Left forelimb (tissue), 1 donor: ENCODE measurements around the gene USP24.

Source experiments
- DNase-seq: peaks from one replicate; pipeline ENCODE4 v3.0.0-alpha.2; 2018; ENCODE audit warnings: low spot score

Gene USP24

DNA sequence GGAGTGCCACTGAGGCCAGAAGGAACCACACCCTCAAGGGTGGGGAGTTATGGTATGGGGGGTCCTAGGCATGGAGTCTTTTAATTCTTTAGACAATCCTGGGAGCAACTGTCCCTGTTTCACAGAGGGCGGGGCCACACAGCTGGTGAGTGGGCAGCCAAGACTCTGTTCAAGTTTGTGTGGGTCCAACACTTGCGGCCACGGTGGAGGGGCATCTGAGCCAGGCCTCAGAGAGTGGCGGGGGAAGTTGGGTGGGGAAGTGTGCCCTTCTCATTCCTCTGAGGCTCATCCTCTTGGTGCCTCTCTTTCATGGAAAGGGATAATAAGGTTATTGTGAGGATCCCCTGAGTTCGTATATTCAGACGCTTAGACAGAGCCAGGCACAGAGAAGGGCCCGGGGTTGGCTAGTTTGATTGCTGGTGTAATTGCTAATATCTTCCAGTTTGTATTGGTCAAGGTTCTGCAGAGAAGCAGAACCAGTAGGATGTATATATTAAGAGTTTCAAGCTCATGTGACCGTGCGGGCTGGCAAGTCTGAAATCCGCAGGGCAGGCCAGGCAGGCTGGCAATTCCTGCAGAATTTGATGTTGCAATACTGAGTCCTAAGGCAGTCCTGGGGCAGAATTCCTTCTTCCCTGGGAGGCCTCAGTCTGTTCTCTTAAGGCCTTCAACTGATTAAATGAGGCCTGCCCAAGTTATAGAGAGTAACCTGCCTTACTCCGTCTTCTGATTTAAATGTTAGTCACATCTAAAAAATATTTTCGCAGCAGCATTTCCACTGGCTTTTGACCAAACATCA, 159.9 kb downstream of the USP24 start:
- DNase-seq = no peak

DNA sequence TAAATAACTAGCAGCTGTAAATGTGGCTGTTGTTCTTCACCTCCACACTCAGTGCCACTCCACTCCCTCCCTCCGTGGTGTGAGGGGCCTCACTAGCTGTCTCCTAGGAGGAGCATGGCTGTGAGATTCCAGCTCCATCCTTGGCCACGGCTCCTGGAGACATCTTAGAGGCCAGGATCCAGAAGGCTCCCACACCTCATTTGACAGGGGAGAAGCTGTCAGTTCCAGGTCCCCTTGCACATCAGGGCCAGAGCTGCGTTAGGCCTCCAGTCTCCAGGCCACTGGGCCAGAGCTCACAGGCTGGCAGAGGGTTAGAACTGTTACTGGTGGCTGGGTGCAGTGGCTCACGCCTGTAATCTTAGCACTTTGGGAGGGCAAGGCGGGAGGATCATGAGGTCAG, 160.8 kb downstream of the USP24 start:
- no peak for DNase-seq

DNA sequence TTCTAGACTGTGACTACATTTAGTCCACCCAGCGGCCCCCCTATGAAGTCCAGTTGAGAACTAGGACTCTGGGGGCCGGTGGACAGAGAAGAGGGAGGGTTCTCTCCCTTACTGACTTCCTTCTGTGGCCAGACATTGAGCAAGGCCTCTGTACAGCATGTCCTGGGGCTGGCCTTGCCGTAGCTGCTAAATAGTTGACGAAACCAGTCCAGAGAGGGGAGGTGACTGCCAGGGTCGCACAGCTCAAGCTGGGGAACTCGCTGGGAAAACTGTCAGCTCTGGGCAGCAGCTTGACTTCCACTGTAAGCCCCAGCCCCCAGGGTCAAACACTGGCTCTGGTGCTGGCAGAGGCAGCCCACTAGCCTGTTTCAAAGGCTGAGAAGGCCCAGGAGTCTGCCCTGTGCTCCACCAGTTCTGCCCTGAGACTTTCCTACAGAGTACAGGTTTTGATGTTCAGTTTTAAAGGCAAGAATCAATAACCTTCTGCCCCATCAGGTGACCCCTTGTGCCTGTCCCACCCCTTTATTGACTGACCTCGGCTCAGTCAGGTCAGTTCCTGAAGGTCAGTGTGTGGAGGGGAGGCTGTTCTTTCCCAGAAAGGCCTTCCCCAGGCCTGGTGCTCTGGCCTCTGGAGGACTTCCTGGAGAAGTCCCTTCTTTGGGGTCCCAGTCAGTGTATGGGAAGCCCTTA, 161.8 kb downstream of the USP24 start:
- DNase-seq = no peak

DNA sequence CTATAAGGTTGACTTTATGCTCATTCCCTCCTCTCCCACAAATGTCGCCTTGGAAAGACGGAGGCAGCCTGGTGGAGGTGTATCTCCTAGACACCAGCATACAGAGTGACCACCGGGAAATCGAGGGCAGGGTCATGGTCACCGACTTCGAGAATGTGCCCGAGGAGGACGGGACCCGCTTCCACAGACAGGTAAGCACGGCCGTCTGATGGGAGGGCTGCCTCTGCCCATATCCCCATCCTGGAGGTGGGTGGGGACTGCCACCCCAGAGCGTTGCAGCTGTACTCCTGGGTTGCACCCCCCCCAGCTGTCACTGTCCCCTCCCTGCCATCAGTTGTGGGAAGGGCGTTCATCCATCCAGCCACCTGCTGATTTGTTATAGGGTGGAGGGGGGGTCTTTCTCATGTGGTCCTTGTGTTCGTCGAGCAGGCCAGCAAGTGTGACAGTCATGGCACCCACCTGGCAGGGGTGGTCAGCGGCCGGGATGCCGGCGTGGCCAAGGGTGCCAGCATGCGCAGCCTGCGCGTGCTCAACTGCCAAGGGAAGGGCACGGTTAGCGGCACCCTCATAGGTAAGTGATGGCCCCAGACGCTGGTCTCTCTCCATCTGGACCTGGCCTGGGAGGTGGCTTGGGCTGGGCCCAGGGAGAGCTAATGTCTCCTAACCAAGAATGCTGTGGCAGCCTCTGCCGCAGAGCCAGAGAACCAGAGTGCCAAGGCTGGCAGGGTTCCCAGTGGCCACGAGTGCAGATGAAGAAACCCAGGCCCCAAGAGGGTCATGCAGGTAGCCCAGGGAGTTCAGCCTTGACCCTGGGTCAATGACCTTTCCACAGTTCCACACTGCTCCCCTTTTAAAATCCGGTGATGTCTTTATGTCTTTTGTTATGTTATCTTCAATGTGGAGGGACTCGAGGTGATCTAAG, 162.7 kb downstream of the USP24 start:
- DNase-seq = no peak

DNA sequence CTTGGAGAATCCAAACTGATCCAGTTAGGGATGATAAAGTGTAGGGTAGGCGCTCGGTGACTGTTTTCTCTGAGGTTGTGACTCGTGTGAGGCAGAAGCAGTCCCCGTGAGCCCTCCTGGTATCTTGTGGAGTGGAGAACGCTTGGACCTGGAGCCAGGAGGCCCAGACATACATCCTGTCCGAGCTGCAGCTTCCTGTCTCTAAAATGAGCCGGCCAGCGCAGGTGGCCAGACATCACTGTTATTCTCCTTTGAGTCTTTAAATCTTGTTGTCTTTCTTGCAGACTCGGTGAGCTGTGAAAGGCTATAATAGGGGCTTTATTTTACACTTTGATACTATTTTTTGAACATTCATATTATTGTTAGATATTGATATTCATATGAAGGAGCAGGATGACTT, 163.5 kb downstream of the USP24 start:
- DNase-seq = no peak

DNA sequence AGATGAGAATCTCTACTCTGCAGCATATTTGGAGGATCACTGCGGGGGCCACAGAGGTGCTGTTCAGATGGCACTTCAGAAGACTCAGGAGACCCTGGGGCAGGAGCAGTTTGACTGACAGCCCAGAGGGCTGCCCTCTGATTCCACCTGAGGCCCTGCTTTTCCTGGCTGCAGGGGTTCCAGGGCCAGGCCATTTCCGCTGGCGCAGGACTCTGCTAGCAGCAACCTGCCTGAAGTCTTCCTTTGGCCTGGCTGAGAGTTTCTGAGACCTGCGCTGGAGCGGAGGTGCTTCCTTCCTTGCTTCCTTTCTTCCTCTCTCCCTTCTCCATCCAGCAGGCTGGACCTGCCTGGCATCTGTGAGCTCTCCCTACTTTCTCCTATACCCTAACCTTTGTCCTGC, 164.0 kb downstream of the USP24 start:
- DNase-seq = no peak

DNA sequence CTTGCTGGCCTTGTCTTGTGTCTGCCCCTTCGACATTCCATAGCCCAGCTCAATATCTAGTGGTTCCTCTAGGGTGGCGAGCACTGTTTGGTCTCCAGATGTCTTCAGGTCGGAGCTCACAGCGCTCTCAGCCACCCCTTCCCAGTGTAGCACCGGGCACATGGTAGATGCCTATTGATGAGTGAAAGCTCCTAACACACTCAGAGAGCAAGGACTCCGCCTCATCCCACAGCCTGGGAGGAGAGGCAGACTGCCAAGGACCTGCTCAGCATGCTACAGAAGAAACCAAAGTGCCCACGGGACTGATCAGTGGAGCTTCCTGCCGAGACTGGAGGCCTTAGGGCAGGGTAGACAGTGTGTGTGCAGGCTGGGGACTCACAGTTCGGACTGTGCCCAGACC, 164.9 kb downstream of the USP24 start:
- DNase-seq = no peak

DNA sequence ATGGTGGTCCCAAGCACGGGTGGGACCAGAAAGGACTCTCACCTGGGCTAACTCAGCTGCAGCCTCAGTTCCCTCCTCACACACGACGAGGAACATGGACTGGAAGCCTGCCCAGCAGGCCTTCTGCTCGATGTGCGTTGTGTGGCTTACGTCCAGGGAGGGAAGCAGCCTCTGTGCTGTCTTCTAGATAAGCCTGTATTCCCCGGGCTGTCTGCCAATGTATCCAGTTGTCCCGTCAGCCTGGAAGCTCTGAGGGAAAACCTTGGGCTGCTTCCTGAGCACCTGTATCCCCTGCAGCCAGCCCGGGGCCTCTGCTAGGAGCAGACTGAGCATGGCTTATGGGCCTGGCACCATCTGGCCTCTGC, 165.3 kb downstream of the USP24 start:
- DNase-seq = no peak

DNA sequence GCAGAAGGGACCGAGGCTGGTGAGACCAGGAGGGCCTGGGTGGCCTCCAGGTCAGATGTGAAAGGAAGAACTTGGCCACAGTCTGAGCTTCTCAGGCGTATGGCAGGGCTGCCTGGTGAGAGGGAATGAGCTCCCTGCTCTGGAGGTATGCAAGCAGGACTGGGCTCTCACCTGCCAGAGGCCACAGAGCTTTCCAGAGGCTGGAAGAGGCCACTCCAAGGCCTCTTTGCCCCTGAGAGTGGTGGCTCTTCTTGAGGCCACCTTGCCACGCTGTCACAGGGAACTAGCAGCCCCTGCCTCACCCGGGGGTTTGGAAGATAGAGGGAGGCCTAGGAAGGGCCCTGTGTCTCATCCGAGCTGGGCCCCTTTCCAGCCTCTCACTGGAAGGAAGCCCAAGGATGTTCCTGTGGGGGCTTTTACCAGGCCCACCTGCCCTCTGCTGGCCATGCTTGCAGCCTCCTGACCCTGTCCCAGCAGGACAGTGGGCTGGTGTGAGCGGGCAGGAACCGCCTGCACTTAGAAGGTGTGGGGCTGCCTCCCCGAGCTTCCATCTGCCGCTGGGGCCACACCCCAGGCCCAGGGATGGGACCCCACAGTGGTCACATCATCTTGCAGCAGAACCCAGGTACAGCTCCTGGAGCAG, 165.8 kb downstream of the USP24 start:
- DNase-seq = no peak

DNA sequence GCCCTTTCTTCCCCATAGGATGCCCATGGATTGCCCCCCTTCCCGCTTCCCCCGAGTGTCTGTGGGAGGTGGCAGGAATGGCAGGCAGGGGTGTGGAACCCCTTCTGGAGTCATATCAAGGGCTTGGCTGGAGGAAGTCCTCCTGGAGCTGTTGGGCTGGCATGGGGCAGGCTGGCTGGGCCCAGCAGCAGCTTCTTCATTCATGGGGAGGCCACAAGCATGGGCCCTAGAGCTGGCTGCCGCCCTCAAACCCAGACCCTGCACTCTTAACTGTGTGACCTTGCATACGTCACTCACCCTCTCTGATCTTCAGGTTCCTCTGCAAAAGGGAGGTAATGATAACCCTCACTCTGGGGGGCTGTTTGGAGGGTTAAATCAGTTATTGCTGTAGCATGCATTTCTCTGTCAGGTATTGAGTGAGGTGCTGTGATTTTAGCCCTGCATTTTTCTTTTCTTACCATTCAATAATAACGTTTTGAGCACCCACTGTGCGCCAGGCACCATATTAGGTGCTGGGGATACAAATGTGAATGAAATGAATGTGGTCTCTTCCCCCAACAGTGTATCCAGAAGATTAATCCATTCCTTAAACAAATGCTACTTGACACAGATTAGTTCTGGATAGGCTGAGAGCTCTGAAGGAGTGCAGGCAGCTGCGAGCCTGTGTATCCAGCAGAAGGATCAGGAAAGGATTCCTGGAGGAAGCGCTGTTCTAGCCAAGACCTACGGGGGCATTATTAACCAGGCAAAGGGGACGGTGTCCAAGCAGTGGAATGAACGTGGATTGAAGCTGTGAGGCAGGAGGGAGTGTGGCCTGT, 166.5 kb downstream of the USP24 start:
- DNase-seq = no peak

DNA sequence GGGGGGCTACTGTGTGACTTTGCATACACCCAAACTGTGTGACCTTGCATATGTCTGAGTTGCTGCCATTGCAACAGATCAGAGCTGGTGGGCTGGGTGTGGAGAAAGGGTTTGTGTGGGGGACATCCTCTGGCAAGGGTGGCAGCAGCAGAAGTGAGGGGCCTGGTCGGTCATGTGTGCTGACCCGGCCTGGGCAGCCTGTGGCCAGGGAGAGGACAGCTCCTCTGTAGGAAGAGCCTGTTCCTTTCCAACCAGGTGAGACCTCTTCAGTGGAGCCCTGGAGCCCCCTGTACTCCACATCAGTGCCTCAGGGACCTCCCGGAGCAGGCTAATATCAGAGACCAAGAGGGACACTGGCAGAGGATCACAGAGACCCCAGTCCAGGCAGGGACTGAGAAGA, 167.6 kb downstream of the USP24 start:
- DNase-seq = no peak

DNA sequence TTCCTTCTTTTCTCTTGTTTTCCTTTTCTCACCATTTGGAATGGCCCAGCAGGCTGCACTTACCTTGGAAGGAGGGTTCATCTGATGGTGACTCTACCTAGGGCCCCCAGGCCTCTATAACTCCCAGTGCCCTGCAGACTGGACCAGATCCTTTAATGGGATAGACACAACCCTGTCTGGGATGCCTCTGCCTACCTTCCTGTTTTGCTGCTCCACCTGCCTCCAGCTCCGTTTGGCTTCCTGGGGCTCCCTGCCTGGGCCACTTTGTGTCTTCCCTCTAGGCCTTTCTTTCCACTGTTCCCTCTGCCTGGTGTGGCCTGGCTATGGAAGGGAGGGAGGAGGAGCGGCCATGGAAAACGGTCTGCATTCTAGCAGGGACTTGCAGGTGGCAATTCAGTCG, 168.3 kb downstream of the USP24 start:
- no peak for DNase-seq

DNA sequence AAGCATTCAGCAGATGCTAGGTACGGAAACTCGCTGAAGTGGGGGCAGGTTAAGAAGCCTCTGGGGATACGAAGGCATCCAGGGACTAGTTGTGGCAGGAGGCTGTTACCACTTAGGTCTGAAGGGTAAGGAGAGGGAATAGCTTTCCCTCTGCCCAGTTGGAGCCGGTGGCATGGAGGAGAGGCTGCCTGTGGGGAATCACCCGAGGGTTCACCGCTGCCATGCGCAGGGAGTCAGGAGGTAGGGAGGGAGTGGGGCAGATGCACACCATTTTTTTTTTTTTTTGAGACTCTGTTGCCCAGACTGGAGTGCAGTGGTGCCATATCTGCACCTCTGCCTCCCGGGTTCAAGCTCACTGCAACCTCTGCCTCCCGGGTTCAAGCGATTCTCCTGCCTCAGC, 169.7 kb downstream of the USP24 start:
- DNase-seq = no peak

DNA sequence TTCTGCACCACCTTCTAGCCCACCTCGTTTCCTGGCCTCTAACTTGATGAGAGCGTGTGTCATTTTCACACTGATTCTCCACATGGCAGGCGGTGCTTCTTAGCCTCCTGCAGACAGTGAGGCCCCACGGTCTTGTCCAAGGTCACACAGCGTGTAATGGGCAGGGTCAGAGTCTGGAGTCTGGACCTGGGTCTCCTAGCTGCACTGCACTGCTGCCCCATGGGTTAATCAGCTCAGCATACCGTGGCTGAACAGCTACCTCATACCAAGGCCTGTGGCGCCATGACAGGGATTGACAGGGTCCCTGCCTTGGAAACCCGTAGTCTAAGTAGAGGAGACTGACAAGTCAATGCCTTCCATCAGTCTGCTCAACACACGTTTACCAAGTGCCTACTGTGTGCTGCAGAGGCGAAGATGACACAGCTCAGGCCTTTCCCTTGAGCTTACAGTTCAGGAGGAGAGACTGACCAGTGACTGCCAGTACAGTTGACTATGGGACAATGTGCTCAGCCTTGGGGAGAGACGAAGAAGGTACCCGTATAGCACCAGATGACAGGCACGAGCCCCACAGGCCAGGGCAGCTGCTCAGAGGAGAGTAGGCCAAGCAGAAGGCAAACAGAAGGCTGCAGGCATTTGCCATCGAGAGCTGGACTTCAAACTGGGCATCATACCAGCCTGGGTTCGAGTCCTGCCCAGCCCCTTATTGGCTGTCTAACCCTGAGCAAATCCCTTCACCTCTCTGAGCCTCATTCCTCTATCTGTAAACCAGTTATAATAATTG, 170.4 kb downstream of the USP24 start:
- no peak for DNase-seq

DNA sequence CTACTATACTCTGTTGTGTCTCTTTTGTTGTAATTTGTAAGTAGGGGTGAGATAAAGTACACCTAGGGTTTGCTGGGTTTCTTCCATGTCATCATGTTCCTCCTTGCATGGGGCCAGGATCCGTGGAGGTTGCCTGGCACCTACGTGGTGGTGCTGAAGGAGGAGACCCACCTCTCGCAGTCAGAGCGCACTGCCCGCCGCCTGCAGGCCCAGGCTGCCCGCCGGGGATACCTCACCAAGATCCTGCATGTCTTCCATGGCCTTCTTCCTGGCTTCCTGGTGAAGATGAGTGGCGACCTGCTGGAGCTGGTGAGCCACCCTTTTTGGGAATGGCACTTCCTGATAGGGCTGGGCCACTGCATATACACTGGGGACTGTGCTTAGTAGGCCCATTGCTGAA, 171.4 kb downstream of the USP24 start:
- no peak for DNase-seq

DNA sequence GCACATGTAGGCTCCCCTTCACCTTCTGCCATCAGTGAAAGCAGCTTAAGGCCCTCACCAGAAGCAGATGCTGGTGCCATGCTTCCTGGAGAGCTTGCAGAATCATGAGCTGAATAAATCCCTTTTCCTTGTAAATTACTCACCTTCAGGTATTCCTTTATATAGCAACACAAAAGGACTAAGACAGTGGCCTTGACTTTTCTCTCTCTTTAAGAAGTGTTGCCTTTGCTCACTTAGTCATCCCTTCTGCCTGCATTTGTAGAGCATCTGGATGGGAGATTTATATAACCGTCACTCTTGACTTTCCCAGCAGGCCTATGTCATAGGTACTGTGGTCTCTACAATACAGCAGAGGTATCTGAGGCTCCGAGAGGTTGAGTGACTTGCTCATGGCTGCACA, 172.2 kb downstream of the USP24 start:
- no peak for DNase-seq

DNA sequence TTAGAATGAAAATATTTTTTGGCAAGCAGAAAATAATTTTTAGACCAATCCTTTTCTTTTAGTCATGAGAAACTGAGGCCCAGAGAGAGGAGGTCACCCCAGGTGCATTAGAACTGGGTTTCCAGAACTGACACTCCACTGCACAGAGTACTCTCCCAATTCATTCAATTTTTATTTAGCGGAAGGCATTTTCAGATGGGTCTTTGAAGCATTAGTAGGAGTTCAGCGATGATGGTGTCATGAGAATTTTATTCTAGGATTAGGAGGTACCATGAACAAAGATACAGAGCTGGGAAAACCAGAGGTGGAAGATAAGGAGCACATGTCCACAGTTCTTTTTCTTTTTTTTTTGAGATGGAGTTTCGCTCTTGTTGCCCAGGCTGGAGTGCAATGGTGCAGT, 173.6 kb downstream of the USP24 start:
- no peak for DNase-seq

DNA sequence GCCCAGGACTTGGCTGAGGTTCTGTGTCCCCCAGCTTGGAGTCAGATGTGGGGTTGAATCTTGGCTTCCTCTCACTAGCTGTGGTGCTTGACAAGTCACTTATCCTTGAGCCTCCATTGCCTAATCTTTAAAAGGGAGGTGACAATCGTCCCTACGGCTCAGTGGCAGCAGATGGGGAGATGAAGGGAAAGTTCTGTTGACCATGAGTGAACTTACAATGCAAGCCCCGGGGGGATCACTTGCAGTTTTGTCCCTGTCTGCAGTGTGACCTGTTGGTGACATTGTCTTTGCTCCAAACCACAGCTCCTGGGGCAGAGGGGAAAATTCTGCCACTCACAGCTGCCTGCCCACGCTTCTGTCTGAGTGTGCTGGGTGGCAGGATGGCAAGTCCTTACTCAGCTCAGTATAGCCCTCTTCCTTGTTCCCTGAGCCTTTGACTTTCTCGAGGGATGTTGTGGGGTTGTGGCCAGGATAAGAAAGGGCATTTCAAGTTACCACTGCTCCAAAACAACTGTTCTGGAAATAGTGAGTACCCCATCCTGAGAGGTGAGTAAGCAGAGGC, 174.2 kb downstream of the USP24 start:
- no peak for DNase-seq

DNA sequence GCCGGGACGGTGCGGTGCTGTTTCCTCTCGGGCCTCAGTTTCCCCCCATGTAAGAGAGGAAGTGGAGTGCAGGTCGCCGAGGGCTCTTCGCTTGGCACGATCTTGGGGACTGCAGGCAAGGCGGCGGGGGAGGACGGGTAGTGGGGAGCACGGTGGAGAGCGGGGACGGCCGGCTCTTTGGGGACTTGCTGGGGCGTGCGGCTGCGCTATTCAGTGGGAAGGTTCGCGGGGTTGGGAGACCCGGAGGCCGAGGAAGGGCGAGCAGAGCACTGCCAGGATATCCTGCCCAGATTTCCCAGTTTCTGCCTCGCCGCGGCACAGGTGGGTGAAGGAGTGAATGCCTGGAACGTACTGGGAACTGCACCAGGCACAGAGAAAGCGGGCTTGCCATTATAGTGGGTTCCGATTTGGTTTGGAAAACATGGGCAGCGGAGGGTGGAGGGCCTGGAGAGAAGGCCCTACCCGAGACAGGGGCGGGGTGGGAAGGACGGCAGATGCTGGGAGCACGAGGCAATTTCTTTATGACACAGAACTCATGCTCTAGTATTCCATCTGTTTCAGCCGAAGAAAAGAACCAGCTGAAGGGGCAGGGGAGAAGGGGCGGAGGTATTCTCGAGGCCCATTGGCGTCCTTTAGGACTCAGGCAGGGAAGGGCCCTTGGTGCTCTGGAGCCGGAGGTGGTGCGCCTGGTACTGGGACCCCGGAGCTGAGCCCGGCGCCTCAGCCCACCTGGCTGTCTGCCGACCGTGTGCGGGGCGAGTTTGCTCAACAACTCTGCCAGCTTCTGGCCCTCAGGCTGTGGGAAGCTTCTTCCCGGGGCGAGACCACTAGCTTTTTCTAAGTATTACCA, 174.9 kb downstream of the USP24 start:
- DNase-seq = no peak
